Adrenal gland (tissue), 5 donors: ENCODE results near the gene RRP1.

Experiments
- CTCF ChIP-seq, 6 experiments: fragments of 450-650 bp in 4 of 6; fragments of 200-600 bp in 2 of 6; sonication (generic) in 1 of 6; IDR thresholded peaks; 1 replicate in 5 of 6; 2 replicates in 1 of 6; pipeline versions ENCODE4 v1.5.1 to v1.8.0; 2016 to 2021; ENCODE audit warnings: antibody characterized with exemption in 6 of 6, mild to moderate bottlenecking in 2 of 6, moderate library complexity in 1 of 6
- POLR2A ChIP-seq, 2 donors: fragments of 450-650 bp; IDR thresholded peaks; one replicate each; pipeline ENCODE4 v1.6.1; 2017; ENCODE audit warnings: antibody characterized with exemption in 2 of 2, mild to moderate bottlenecking in 2 of 2, moderate library complexity in 1 of 2
- donor health status: DM: no; HTN: no; CAD: no.

- TF ChIP-seq CTCF (IDR thresholded peaks at IDR 0.05) (no peak), POLR2A (IDR thresholded peaks at IDR 0.05) (no peak)
Observed at GRCh38 chr21:43767498-43767983, 21.8 kb upstream of the RRP1 start.
